Endothelial cell (in vitro differentiated cells): Measurements from ENCODE around the gene WDR36. TPM values are rescaled to one million over a fixed set of nuclear protein-coding genes. Genes with fewer than 3 reads are reported as not detected.

Source experiments
- DNase-seq: peaks from one replicate; pipeline ENCODE4 v3.0.0; 2021; ENCODE audit warnings: low spot score
- H3K27ac Mint-ChIP-seq: one replicate; pipeline ENCODE4 v1.8.0; 2021; ENCODE audit warnings: mixed read lengths, inconsistent platforms; ENCODE audit not compliant: unreplicated experiment
- H3K27me3 Mint-ChIP-seq: one replicate; pipeline ENCODE4 v1.8.0; 2021; ENCODE audit warnings: mild to moderate bottlenecking, moderate library complexity, mixed read lengths, inconsistent platforms; ENCODE audit not compliant: unreplicated experiment
- H3K36me3 Mint-ChIP-seq: one replicate; pipeline ENCODE4 v1.8.0; 2021; ENCODE audit warnings: mild to moderate bottlenecking, low read depth, mixed read lengths, inconsistent platforms; ENCODE audit not compliant: unreplicated experiment
- H3K4me1 Mint-ChIP-seq: one replicate; pipeline ENCODE4 v1.8.0; 2021; ENCODE audit warnings: mild to moderate bottlenecking, mixed read lengths, inconsistent platforms; ENCODE audit not compliant: unreplicated experiment
- H3K4me3 Mint-ChIP-seq: one replicate; pipeline ENCODE4 v1.8.0; 2021; ENCODE audit warnings: mild to moderate bottlenecking, mixed read lengths, inconsistent platforms; ENCODE audit not compliant: unreplicated experiment
- H3K9me3 Mint-ChIP-seq: one replicate; pipeline ENCODE4 v1.8.0; 2021; ENCODE audit warnings: mixed read lengths, inconsistent platforms; ENCODE audit not compliant: unreplicated experiment
- CTCF ChIP-seq: fragments of 200-600 bp; sonication (generic); IDR thresholded peaks from one replicate; pipeline ENCODE4 v1.5.0; 2021; ENCODE audit warnings: antibody characterized with exemption; ENCODE audit not compliant: unreplicated experiment
- total RNA-seq: library from RNA; stranded (reverse); fragmentation: NEBNext Ultra II Directional; extraction: Animal tissue kit (Norgen Biotek cat#: 25700); gene quantifications from one replicate; pipeline ENCODE4 v1.2.1, GENCODE V29; 2021; ENCODE audit not compliant: unreplicated experiment

WDR36 gene
- total RNA-seq, 1 donor from 2014 or later, result 25.2 TPM

- Mint-ChIP-seq H3K27me3 (peaks cover 10% of the 10 kb centered on the region), H3K27ac (no peak overlapping the region), H3K36me3 (no peaks in the 10 kb centered on the region), H3K9me3 (no peaks in the 10 kb centered on the region), H3K4me1 (peaks cover 35% of the 10 kb centered on the region), H3K4me3 (no peak overlapping the region)
- DNase-seq, result peak; percentile 50
- TF ChIP-seq CTCF, result no peak
Observed at GRCh38 chr5:111070272-111071134, 21.6 kb upstream of the WDR36 start.

- H3K4me3 Mint-ChIP-seq, result peak within 1 kb of the TSS; percentile 97
- no peak within 1 kb of the TSS for H3K27ac Mint-ChIP-seq
- H3K9me3 Mint-ChIP-seq, result no peaks in the 10 kb centered on the region
- peaks cover 10% of the 10 kb centered on the region for H3K27me3 Mint-ChIP-seq
- H3K4me1 Mint-ChIP-seq, result peaks cover 26% of the 10 kb centered on the region
- no peak for TF ChIP-seq CTCF
- H3K36me3 Mint-ChIP-seq, result no peaks in the 10 kb centered on the region
- no peak for DNase-seq
Observed at GRCh38 chr5:111071413-111071812, 20.7 kb upstream of the WDR36 start, which contains the start of gene TSLP. Gene TSLP (plus strand): TSS chr5:111071713. CDS start chr5:111071891, 178 bp downstream.

GRCh38 chr5:111072949-111073682, 19.0 kb upstream of the WDR36 start:
- TF ChIP-seq CTCF, result no peak
- no peaks in the 10 kb centered on the region for H3K36me3 Mint-ChIP-seq
- H3K4me1 Mint-ChIP-seq, result peaks cover 9% of the 10 kb centered on the region
- H3K9me3 Mint-ChIP-seq, result no peaks in the 10 kb centered on the region
- no peak overlapping the region for H3K27ac Mint-ChIP-seq
- peaks cover 10% of the 10 kb centered on the region for H3K27me3 Mint-ChIP-seq
- H3K4me3 Mint-ChIP-seq, result peak overlapping the region; percentile 97
- peak; percentile 55 for DNase-seq

GRCh38 chr5:111074244-111074643, 17.9 kb upstream of the WDR36 start:
- Mint-ChIP-seq H3K4me3 (peak overlapping the region; percentile 97), H3K27ac (no peak overlapping the region), H3K4me1 (peaks cover 3% of the 10 kb centered on the region), H3K36me3 (no peaks in the 10 kb centered on the region), H3K9me3 (no peaks in the 10 kb centered on the region), H3K27me3 (peaks cover 9% of the 10 kb centered on the region)
- no peak for TF ChIP-seq CTCF
- DNase-seq, result no peak
